Measurements from ENCODE around the gene LMLN.
"Not testable (repeated sequence)": the region's sequence is repeated elsewhere in the genome, so short reads cannot be mapped to it uniquely, and the experiment has no call there.

LMLN gene

DNA sequence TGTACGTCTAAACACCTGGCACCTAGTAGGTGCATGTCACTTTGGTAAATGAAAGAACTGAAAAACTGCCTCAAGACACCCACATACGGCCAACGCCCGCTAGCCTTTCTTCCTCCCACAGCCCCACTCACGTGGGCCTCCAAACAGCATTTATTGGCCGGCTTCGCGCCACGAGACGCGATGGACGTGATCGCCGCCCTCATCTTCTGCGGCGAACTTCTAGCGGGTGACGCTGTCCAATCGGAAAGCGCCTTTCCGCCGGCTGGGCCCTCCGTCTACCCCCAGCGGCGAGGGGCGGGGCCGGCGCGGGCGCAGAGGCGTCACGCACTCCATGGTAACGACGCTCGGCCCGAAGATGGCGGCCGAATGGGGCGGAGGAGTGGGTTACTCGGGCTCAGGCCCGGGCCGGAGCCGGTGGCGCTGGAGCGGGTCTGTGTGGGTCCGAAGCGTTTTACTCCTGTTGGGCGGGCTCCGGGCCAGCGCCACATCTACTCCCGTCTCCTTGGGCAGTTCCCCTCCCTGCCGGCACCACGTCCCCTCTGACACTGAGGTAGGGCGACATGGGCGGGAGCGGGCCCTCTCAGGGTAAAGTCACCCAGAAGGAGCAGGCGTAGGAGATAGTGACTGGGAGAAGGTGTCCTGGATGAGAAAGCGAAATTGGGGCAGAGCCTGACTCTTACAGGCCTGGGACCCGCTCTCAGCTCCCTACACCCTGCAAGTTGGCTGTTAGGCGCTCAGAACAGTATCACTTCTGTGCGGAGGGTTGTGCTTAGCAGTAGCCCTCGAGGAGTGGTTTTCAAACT is at the start of gene LMLN:
Gene LMLN (plus strand): TSS at position 327 of the 803 bp plus-strand sequence. CDS start 29 bp downstream, at position 356.
- peak; percentile 97 for DNase-seq (ENCODE audit: low spot score)
- Histone ChIP-seq H3K4me3 (peak within 1 kb of the TSS; percentile 81), H3K27ac (peak within 1 kb of the TSS; percentile 29 to 81)
- TF ChIP-seq, protein P1, sequence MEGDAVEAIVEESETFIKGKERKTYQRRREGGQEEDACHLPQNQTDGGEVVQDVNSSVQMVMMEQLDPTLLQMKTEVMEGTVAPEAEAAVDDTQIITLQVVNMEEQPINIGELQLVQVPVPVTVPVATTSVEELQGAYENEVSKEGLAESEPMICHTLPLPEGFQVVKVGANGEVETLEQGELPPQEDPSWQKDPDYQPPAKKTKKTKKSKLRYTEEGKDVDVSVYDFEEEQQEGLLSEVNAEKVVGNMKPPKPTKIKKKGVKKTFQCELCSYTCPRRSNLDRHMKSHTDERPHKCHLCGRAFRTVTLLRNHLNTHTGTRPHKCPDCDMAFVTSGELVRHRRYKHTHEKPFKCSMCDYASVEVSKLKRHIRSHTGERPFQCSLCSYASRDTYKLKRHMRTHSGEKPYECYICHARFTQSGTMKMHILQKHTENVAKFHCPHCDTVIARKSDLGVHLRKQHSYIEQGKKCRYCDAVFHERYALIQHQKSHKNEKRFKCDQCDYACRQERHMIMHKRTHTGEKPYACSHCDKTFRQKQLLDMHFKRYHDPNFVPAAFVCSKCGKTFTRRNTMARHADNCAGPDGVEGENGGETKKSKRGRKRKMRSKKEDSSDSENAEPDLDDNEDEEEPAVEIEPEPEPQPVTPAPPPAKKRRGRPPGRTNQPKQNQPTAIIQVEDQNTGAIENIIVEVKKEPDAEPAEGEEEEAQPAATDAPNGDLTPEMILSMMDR (IDR thresholded peaks at IDR 0.05), result no peak

DNA sequence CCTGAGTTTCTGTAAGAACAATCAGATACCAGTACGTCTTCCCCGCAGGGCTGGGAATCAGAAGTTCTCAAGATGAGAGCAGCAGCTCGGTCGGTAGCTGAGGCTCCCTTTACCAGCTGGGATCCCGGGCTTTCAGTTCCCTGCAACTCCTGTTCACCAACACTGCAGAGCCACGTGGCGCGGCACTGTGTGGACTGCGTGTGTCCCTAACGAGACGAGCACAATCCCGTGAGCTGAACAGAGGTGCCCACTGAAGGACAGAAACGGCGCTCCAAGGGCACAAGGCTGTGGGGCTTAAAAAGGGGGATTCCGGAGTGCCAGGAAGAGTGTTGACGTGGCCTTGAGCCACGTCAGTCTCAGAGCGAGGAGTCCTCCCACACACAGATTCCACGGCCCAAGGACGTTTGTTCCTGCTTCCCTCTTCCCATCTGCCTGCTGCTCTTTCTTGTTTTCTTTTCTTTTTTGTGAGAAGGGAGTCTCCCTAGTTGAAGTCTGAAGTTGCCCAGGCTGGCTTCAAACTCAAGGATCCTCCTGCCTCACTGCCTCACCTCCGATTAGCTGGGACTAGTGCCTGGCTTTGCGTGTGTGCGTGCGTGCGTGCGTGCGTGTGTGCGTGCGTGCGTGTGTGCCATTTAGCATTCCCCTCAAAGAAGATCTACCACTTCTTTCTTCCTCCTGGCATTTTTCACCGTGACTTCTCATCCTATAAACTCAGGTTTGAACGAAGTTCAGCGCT is 47.1 kb upstream of the LMLN start:
- TF ChIP-seq, protein P1 (IDR thresholded peaks at IDR 0.05), result no peak
- Histone ChIP-seq H3K27ac (no peak overlapping the region), H3K4me3 (no peak overlapping the region)
- DNase-seq (ENCODE audit: low spot score), result no peak

DNA sequence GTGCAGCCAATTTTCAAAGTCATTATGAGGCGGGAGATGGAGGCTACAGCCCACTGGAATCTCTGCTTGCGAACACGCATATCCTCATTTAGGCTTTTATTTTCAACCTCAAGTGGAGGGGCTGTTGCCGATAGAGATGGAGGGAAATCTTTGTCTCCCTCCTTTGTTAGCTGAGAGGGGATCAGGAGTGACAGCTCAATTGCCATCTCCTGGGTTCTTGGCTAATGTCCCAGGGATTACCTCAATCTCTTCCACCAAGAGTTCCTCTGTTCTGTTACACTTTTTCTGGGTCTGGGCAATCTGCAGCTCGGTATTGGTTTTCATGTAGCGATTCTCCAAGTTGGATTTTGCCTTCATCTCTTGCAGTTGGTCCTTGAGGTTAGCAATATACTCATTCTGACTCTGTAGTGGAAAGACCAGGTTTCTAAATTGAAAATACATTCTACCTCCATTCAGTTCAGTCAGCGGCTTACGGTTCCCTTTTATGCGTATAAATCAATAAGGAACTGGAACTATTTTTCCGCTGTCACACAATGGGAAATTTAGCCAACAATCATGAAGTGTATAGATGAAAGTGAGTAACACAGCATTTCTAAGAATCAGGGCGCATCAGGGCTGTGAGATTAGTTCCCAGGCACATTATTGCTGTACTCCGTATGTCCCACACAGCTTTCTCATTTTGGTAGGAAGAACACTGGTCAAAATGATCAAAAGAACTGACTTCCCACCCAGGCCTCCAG is 46.2 kb upstream of the LMLN start:
- Histone ChIP-seq H3K4me3 (no peak overlapping the region), H3K27ac (no peak overlapping the region)
- TF ChIP-seq, protein P1 (IDR thresholded peaks at IDR 0.05), result no peak
- DNase-seq (ENCODE audit: low spot score), result no peak

DNA sequence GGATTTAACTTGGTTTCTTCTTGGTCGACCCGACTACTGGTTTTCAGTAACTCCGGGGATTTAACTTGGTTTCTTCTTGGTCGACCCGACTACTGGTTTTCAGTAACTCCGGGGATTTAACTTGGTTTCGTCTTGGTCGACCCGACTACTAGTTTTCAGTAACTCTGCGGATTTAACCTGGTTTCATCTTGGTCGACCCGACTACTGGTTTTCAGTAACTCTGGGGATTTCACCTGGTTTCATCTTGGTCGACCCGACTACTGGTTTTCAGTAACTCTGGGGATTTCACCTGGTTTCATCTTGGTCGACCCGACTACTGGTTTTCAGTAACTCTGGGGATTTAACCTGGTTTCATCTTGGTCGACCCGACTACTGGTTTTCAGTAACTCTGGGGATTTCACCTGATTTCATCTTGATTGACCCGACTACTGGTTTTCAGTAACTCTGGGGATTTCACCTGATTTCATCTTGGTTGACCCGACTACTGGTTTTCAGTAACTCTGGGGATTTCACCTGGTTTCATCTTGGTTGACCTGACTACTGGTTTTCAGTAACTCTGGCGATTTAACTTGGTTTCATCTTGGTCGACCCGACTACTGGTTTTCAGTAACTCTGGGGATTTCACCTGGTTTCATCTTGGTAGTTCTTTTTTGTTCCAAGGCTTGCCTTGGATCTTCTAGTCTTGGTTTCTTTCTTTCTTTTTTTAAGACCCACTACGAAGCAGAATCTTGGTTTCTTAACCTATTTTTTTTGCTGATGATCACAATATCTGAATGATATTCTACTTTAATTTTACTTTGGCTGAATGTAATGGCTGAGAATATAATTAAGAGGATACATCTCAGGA is 38.4 kb upstream of the LMLN start:
- not testable (repeated sequence) for DNase-seq (ENCODE audit: low spot score); H3K27ac ChIP-seq; H3K4me3 ChIP-seq

GRCh38 chr3:197926418-197926817 is 33.6 kb upstream of the LMLN start:
- TF ChIP-seq, protein P1 (IDR thresholded peaks at IDR 0.05), result no peak
- no peak for DNase-seq (ENCODE audit: low spot score)

GRCh38 chr3:197927578-197927977 is 32.4 kb upstream of the LMLN start:
- not testable (repeated sequence) for DNase-seq (ENCODE audit: low spot score); H3K4me3 ChIP-seq; H3K27ac ChIP-seq

More at GRCh38 chr3:197926418-197926817, 33.6 kb upstream of the LMLN start:
- Histone ChIP-seq H3K27ac (no peak overlapping the region), H3K4me3 (no peak overlapping the region)

GRCh38 chr3:197936819-197937384 is 23.1 kb upstream of the LMLN start:
- TF ChIP-seq, protein P1 (IDR thresholded peaks at IDR 0.05), result no peak
- H3K4me3 ChIP-seq, result no peak overlapping the region
- no peak overlapping the region for H3K27ac ChIP-seq
- no peak for DNase-seq (ENCODE audit: low spot score)
